Measurements from ENCODE around the gene OR51V1.
"Not testable (repeated sequence)": the region's sequence is repeated elsewhere in the genome, so short reads cannot be mapped to it uniquely, and the experiment has no call there.

- TF ChIP-seq CTCF (IDR thresholded peaks at IDR 0.05; ENCODE audit: low read depth, low read length, poor library complexity, severe bottlenecking); EZH2phosphoT487 (IDR thresholded peaks at IDR 0.05; ENCODE audit: borderline replicate concordance, low read length): not testable (repeated sequence)
Observed at GRCh38 chr11:5164807-5165206, 35.7 kb downstream of the OR51V1 start.

Data from DOHH2 (cell line).